NCI-H748 treated with DMSO at 0.1 percent for 48 hours (cell line): ENCODE measurements around the gene PLEKHO2.

ENCODE experiments used
- DNase-seq: peaks from one replicate; lab custom pipeline; 2025; lab: John Stamatoyannopoulos, UW

The PLEKHO2 gene

DNA sequence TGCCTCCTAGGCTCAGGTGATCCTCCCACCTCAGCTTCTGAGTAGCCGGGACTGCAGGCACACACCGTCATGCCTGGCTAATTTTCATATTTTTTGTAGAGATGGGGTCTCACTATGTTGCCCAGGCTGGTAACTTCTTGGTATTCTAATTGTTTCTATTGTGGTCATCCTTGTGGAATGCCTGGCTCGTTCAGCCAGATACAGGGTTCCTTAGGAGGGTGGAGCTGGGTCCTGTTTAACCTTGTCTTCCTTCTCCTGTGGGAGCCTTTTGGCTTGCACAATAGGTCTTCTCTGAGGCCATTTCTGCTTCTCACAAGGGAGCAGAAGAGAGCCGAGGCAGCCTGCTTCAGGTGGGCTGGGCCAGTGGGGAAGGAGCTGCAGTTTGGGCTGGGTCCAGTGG is 15.7 kb downstream of the PLEKHO2 start:
- DNase-seq: no peak

GRCh38 chr15:64858021-64858575 is 16.4 kb downstream of the PLEKHO2 start:
- no peak for DNase-seq

DNA sequence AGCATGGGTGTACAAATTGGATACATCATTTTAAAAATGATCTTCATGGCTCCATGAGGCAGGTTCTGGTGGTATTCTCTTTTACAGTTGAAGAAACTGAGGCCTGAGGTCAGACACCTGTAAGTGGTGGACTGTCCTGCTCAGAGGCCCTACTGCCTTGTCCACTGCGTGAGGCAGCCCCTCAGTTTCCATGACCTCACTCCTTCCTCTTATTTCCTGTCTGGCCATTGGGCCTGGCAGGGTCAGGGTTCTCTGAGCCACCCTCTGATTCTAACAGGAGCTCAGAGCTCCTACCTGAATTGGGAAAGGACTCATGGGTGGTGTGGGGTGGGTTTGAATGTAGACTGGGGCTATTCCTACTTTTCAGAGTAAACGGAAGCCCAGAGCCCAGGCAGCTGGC is 17.5 kb downstream of the PLEKHO2 start:
- no peak for DNase-seq

GRCh38 chr15:64861331-64861730 is 19.6 kb downstream of the PLEKHO2 start:
- no peak for DNase-seq

- DNase-seq: no peak
Measured at GRCh38 chr15:64861960-64862359, 20.2 kb downstream of the PLEKHO2 start.

DNA sequence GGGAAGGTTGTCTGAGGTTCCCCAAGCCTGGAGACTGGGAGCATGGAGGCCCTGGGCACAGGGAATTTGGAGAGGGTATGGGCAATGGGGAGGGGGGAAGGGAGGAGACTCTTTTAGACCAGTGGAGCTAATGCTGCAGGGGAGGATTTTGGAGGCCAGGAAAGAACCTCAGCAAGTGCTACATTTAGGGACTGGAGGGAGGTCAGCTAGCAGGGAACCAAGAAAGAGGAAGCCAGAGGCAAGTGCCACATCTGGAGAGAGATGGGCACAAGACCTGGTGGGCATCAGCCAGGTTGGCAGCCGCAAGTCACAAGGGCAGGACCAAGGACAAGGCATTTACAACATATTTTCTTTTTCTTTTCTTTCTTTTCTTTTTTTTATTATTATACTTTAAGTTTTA is 20.7 kb downstream of the PLEKHO2 start:
- DNase-seq: no peak

GRCh38 chr15:64864068-64864467 is 22.4 kb downstream of the PLEKHO2 start:
- no peak for DNase-seq

DNA sequence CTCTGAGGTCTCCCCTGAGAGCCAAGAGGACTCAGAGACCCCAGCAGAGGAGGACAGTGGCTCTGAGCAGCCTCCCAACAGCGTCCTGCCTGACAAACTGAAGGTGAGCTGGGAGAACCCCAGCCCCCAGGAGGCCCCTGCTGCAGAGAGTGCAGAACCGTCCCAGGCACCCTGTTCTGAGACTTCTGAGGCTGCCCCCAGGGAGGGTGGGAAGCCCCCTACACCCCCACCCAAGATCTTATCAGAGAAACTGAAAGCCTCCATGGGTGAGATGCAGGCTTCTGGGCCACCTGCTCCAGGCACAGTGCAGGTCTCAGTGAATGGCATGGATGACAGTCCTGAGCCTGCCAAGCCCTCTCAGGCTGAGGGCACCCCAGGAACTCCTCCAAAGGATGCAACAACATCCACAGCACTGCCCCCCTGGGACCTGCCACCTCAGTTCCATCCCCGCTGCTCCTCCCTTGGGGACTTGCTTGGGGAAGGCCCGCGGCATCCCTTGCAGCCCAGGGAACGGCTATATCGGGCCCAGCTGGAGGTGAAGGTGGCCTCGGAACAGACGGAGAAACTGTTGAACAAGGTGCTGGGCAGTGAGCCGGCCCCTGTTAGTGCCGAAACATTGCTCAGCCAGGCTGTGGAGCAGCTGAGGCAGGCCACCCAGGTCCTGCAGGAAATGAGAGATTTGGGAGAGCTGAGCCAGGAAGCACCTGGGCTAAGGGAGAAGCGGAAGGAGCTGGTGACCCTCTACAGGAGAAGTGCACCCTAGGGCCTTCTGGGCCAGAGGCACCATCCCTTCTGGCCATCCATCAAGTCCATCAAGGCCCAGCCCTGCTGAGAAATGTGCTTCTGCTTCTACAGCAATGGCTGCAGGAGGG is 23.6 kb downstream of the PLEKHO2 start:
- DNase-seq: no peak

DNA sequence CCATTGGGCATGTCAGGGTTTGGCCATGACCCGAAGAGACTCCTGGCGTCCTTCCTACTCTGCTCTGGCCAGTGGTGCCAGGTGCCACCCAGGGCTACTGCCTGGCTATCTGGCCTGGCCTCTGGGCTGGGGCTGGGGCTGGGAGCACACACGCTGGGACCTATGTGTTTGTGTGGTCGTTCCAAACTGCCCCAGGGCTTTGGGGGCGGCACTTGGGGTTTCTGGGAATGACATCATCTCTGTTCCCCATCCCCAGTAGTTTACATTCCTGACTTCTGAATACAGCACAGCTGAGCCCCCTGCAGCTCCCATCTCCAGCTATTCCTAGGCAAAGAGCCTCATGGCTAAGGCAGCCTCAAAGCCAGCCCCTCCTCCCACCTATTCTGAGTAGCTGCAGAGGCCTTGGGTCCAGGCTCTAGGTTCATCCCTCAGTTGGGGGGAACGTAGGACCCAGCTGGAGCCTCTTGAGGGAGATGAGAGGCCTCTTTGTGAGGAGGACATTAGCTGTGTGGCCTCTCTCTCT is 24.3 kb downstream of the PLEKHO2 start:
- no peak for DNase-seq

DNA sequence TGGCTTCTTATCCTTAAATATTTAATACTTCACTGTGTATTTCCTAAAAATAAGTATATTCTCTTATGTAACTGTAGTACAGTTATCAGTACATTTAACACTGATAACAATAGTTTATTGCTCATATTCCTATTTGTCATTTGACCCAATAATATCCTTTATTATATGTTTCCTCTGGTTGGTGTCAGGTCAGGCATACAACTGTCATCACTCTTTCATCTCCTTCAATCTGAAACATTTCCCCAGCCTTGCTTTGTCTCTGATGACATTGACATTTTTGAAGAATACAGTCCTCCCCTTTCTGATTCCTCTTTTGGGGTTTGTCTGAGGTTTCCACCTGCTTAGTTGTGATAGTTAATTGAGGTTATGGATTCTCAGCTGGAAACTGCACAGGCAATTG is 27.8 kb downstream of the PLEKHO2 start:
- DNase-seq: no peak

GRCh38 chr15:64870353-64870752 is 28.6 kb downstream of the PLEKHO2 start:
- DNase-seq: no peak

GRCh38 chr15:64875641-64876223 is 34.0 kb downstream of the PLEKHO2 start:
- no peak for DNase-seq

GRCh38 chr15:64877435-64877834 is 35.7 kb downstream of the PLEKHO2 start:
- no peak for DNase-seq

DNA sequence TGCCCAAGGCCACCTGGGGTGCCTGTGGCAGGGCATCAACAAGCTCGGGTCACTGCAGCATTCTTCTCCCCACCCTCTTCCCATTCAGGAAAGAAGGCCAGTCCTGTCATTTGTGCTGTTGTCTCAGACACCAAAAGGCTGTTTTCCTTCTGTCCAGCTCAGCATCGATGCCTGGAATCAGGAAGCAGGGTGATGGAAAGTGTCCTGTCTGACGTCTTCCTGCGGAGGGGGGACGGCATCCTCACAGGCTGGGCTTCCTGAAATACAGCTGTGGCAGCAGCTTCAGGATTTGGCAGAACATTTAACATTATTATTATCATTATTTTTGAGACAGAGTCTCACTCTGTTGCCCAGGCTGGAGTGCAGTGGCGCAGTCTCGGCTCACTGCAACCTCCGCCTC is 37.0 kb downstream of the PLEKHO2 start:
- no peak for DNase-seq

- no peak for DNase-seq
Measured at GRCh38 chr15:64883100-64883581, 41.4 kb downstream of the PLEKHO2 start.

DNA sequence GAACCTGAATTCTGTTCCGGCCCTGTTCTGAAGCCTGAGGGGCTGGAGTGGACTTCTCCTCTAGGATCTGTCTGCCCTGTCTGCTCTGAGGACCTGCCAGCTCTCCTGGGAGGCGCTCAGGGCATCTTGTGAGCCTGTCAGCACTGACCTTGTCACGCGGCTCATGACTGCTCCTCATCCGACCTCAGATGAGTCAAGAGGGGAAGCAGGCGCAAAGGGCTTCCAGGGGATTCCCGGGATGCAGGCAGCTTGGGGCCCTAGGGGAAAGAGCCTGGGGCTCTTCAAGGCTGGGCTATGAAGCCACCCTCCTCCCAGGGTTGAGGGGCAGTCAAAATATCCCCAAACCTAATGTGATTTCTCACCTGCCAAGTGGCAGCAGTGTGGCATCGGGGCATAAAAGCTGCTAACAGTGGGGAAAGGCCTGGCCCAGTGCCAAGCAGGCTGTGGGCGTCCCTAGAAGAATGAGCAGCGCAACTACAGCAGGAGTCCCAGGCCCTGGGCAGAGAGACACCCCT is 42.3 kb downstream of the PLEKHO2 start:
- DNase-seq: no peak

- no peak for DNase-seq
Measured at GRCh38 chr15:64884679-64885078, 43.0 kb downstream of the PLEKHO2 start.

DNA sequence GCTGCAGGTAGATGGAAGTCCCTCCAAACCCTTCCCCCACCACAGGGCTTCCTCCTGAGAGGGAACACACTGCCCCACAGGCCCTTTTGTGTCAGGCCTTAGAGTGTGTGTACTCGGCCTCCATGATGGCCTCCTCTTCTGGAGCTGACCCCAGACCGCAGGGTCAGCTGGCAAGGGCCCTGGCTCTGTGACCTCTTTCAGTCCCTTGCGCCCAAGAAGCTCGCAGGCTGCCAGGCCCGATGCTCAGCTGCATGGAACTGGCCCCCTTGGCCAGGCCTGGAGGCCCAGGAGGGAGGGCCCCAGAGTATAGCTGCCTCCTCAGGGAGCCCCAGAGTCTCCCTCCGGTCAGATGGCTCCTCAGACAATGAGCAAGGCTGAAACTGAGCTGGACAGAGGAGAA is 46.6 kb downstream of the PLEKHO2 start:
- no peak for DNase-seq

DNA sequence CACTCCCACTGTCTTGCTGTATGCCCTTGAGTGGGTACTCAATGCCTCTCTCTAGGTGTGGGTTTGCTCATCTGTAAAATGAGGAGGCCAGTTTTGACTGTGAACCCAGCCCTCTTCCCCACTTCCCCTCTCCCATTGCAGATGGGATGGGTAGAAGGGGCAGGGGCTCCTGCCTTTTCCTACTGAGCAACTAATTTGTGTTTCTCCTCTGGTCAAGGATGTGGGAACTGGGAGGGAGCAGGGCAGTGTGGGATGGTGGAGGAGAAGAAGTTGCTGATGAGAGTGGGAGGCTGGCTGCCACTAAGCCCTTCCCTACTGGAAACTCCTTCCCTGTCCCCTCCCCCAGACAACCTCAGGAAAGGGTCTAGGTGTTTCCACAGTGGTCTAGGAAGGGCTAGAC is 49.8 kb downstream of the PLEKHO2 start:
- no peak for DNase-seq

DNA sequence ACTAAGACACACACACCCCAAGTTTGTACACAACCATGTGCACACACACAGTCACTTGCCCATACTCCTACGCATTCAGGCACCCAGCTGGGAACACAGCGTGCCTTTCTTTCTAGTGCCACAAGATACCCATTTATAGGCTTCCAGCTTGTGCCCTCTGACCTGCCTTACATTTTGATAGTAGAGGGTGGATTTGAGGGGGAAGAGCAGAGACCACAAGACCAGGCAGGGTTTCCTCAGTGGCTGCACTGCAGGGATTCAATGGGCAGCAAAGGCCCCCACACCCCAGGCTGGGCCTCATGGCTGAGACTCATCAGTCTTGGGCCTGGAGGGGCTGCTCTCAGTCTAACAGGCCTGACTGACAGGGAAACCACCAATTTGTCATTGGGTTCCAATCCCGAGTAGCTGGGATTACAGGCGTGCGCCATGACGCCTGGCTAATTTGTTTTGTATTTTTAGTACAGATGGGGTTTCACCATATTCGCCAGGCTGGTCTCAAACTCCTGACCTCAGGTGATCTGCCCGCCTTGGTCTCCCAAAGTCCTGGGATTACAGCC is 51.2 kb downstream of the PLEKHO2 start:
- DNase-seq: no peak

DNA sequence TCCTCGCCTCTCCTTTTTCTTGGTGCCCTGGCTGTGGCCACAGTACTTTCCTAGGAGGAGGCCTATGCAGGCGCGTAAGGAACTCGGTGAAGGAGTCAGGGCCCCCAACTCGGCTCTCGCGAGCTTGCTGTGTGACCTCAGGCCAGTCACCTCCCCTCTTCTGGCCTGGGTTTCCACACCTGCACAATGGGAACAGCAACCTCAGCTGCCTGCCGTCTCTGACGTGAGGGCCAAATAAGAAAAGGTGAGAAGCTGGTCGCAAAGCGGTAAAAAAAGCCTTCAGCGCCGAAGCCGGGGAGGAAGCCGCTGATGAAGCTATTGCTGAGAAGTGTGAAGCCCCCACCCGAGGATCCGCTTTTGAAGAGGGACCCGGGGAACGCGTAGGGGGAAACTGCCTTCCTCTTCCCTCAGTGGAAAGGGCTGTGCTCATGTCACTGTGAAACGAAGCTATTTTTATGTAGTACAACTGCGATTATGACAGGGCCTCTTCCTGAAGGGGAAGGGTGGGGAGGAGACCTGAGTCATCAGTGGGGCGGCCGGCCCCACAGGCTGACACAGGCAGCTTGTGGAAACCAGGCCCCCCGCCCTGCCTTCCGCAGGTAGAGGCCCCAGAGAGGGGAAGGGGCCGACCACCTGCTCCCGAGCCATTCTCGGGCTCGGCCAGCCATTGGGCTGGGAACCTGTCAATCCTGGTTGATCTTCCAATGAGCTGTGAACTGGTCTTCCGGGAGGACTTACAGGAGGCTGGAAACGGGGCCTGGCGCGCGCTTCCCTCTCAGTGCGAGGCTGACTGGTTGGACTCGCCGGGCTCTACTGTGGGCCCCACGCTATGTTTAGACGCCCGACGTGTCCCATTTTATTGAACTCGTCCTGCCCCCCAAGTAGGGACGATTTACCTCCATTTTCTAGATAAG is 52.0 kb downstream of the PLEKHO2 start:
- no peak for DNase-seq
